HepG2 (cell line): ENCODE data around the gene GPS1. TPM values are rescaled to one million over a fixed set of nuclear protein-coding genes. Genes with fewer than 3 reads are reported as not detected.

Source experiments
- BORCS8-MEF2B ChIP-seq: sonication (generic); formaldehyde crosslinking; IDR thresholded peaks from 2 replicates; pipeline ENCODE4 v1.8.0; 2022; ENCODE audit warnings: mild to moderate bottlenecking, missing genetic modification reagents
- BRCA1 ChIP-seq: sonication (generic); formaldehyde crosslinking; IDR thresholded peaks from 2 replicates; pipeline ENCODE4 v1.4.0; 2020; ENCODE audit warnings: missing genetic modification reagents
- DR1 ChIP-seq: sonication (generic); formaldehyde crosslinking; IDR thresholded peaks from 2 replicates; pipeline ENCODE4 v1.8.0; 2021; ENCODE audit warnings: mild to moderate bottlenecking, missing genetic modification reagents, inconsistent platforms
- ETV5 ChIP-seq: IDR thresholded peaks from 2 replicates; pipeline ENCODE4 v1.6.1; 2018; ENCODE audit warnings: missing biosample characterization, missing genetic modification reagents, inconsistent platforms, borderline replicate concordance
- GABPA ChIP-seq, 2 experiments: IDR thresholded peaks; 2 replicates each; pipeline ENCODE4 v1.6.1; 2011 to 2016; ENCODE audit warnings: low read depth in 2 of 2, low read length in 1 of 2, missing biosample characterization in 1 of 2, missing genetic modification characterization in 1 of 2
- GLI4 ChIP-seq: sonication (generic); formaldehyde crosslinking; IDR thresholded peaks from 2 replicates; pipeline ENCODE4 v1.5.1; 2020; ENCODE audit warnings: missing genetic modification reagents, mild to moderate bottlenecking, moderate library complexity, borderline replicate concordance
- KAT2B ChIP-seq: fragments of 150-350 bp; IDR thresholded peaks from 2 replicates; pipeline ENCODE4 v1.6.1; 2014; ENCODE audit warnings: low read depth, low read length, borderline replicate concordance
- MEIS2 ChIP-seq: sonication (generic); formaldehyde crosslinking; IDR thresholded peaks from 2 replicates; pipeline ENCODE4 v1.9.0; 2021; ENCODE audit warnings: mild to moderate bottlenecking, missing genetic modification reagents
- MYC ChIP-seq: sonication (generic); formaldehyde crosslinking; IDR thresholded peaks from 2 replicates; pipeline ENCODE4 v1.9.0; 2021; ENCODE audit warnings: missing genetic modification reagents, borderline replicate concordance
- SP2 ChIP-seq: sonication (generic); formaldehyde crosslinking; IDR thresholded peaks from 2 replicates; pipeline ENCODE4 v1.5.1; 2020; ENCODE audit warnings: mild to moderate bottlenecking, missing genetic modification reagents
- SP4 ChIP-seq: sonication (generic); formaldehyde crosslinking; IDR thresholded peaks from 2 replicates; pipeline ENCODE4 v1.8.1; 2023; ENCODE audit warnings: mild to moderate bottlenecking, missing genetic modification reagents
- ZIK1 ChIP-seq: sonication (generic); formaldehyde crosslinking; IDR thresholded peaks from 2 replicates; pipeline ENCODE4 v1.5.0; 2020; ENCODE audit warnings: mild to moderate bottlenecking, low read depth, missing genetic modification reagents, borderline replicate concordance
- ZKSCAN1 ChIP-seq: fragments of 150-350 bp; IDR thresholded peaks from 2 replicates; pipeline ENCODE4 v1.6.1; 2014; ENCODE audit warnings: low read length
- ZNF263 ChIP-seq: sonication (generic); formaldehyde crosslinking; IDR thresholded peaks from 2 replicates; pipeline ENCODE4 v1.4.0; 2020; ENCODE audit warnings: missing genetic modification reagents
- ZNF790 ChIP-seq: sonication (generic); formaldehyde crosslinking; IDR thresholded peaks from 2 replicates; pipeline ENCODE4 v1.8.0; 2022; ENCODE audit warnings: missing genetic modification reagents, mild to moderate bottlenecking, borderline replicate concordance
- polyA plus RNA-seq, 8 experiments: library from polyadenylated mRNA; depleted of rRNA in 3 of 8; stranded (reverse) in 7 of 8; unstranded in 1 of 8; fragments of >200 nt; fragmentation: Illumina TruSeq in 4 of 8; extraction: Trizol in 4 of 8; gene quantifications; 2 replicates each; pipeline versions ENCODE4 v1.2.1 to v1.2.3, GENCODE V29; 2011 to 2016; ENCODE audit warnings: low read depth in 4 of 8, missing spikeins in 1 of 8, mixed read lengths in 1 of 8; ENCODE audit not compliant: insufficient read depth in 1 of 8
- total RNA-seq, 5 experiments: library from RNA; depleted of rRNA; stranded (reverse); fragments of >200 nt; fragmentation: Illumina TruSeq; extraction: Trizol; gene quantifications; 2 replicates each; pipeline ENCODE4 v1.2.3, GENCODE V29; 2016; ENCODE audit warnings: low read depth in 1 of 5
- TF ChIP-seq, protein P1 (sequence below): sonication (generic); formaldehyde crosslinking; IDR thresholded peaks from 2 replicates; pipeline ENCODE4 v1.9.0; 2022; ENCODE audit warnings: missing genetic modification reagents, mild to moderate bottlenecking, borderline replicate concordance
- TF ChIP-seq, protein P2 (sequence below): sonication (generic); formaldehyde crosslinking; IDR thresholded peaks from 2 replicates; pipeline ENCODE4 v1.9.0; 2021; ENCODE audit warnings: missing genetic modification reagents, borderline replicate concordance
- TF ChIP-seq, protein P3 (sequence below): sonication (generic); formaldehyde crosslinking; IDR thresholded peaks from 2 replicates; pipeline ENCODE4 v1.4.0; 2020; ENCODE audit warnings: missing genetic modification reagents
- TF ChIP-seq, protein P4 (sequence below): sonication (generic); formaldehyde crosslinking; IDR thresholded peaks from 2 replicates; pipeline ENCODE4 v1.4.0; 2020; ENCODE audit warnings: mild to moderate bottlenecking, missing genetic modification reagents
- TF ChIP-seq, protein P5 (sequence below): sonication (generic); formaldehyde crosslinking; conservative IDR thresholded peaks from 2 replicates; pipeline ENCODE4 v1.4.0; 2020; ENCODE audit warnings: missing genetic modification reagents

The GPS1 gene
- total and polyA plus RNA-seq, 2 of the 13 experiments (the other 11 are each of a cell fraction or from before 2014, with no cell fraction given): 124 to 128 TPM

DNA sequence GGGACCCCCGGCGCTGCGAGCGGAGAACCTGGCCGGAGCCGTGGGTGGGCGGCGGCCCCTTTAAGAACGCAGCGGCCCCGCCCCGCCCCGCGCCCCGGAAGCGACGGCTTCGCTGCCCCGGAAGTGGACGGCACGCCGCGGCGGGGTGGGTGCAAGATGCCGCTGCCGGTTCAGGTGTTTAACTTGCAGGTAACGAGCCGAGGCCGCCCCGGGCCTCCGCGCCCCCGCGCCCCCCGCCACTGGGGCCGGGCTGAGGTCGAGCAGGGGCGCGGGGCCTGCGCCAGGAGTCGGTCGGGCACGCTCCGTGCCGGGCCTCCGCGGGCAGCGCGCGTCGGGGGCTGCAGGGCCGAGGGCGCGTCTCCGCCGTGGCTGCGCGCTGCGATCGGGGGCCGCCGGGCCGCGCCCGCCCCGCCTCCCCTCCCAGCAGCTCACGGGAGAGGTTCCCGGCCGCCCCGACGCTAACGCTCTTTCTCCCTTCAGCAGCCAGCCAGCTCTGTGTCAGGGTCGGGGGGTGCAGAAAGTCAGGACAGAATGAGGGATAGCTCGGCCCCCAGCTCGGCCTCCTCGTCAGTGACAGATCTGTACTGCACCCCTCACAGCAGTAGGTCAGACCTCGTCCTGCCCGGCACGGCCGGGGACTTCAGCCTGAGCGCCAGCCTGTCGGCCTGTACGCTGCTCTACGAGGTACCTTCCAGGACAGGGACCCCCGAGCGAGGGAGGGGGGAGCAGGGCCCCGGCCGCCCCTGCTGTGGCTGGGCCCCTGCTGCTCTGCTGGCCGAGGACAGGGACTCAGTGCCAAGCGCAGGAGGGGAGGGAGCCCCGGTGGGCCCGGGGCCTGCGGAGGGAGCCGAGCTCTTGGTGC, at the start of gene GPS1, which contains the start of gene RFNG (continued):
- no peak for TF ChIP-seq GABPA (IDR thresholded peaks at IDR 0.05; ENCODE audit: low read depth, low read length)
- peak; percentile 88 for TF ChIP-seq GABPA (CRISPR knock-in tag; IDR thresholded peaks at IDR 0.05; ENCODE audit: low read depth)
- TF ChIP-seq BORCS8-MEF2B (CRISPR knock-in tag): peak; percentile 3; the same call in 1 of the 2 replicates
- TF ChIP-seq ZNF790 (CRISPR knock-in tag): peak; percentile 41; the same call in 1 of the 2 replicates
- TF ChIP-seq, protein P1, sequence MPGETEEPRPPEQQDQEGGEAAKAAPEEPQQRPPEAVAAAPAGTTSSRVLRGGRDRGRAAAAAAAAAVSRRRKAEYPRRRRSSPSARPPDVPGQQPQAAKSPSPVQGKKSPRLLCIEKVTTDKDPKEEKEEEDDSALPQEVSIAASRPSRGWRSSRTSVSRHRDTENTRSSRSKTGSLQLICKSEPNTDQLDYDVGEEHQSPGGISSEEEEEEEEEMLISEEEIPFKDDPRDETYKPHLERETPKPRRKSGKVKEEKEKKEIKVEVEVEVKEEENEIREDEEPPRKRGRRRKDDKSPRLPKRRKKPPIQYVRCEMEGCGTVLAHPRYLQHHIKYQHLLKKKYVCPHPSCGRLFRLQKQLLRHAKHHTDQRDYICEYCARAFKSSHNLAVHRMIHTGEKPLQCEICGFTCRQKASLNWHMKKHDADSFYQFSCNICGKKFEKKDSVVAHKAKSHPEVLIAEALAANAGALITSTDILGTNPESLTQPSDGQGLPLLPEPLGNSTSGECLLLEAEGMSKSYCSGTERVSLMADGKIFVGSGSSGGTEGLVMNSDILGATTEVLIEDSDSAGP (CRISPR knock-in tag): peak; percentile 99
- TF ChIP-seq, protein P2, sequence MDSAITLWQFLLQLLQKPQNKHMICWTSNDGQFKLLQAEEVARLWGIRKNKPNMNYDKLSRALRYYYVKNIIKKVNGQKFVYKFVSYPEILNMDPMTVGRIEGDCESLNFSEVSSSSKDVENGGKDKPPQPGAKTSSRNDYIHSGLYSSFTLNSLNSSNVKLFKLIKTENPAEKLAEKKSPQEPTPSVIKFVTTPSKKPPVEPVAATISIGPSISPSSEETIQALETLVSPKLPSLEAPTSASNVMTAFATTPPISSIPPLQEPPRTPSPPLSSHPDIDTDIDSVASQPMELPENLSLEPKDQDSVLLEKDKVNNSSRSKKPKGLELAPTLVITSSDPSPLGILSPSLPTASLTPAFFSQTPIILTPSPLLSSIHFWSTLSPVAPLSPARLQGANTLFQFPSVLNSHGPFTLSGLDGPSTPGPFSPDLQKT (CRISPR knock-in tag): no peak
- TF ChIP-seq, protein P3, sequence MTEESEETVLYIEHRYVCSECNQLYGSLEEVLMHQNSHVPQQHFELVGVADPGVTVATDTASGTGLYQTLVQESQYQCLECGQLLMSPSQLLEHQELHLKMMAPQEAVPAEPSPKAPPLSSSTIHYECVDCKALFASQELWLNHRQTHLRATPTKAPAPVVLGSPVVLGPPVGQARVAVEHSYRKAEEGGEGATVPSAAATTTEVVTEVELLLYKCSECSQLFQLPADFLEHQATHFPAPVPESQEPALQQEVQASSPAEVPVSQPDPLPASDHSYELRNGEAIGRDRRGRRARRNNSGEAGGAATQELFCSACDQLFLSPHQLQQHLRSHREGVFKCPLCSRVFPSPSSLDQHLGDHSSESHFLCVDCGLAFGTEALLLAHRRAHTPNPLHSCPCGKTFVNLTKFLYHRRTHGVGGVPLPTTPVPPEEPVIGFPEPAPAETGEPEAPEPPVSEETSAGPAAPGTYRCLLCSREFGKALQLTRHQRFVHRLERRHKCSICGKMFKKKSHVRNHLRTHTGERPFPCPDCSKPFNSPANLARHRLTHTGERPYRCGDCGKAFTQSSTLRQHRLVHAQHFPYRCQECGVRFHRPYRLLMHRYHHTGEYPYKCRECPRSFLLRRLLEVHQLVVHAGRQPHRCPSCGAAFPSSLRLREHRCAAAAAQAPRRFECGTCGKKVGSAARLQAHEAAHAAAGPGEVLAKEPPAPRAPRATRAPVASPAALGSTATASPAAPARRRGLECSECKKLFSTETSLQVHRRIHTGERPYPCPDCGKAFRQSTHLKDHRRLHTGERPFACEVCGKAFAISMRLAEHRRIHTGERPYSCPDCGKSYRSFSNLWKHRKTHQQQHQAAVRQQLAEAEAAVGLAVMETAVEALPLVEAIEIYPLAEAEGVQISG: peak; percentile 84
- TF ChIP-seq MEIS2: peak; percentile 21; the same call in 1 of the 2 replicates
- peak; percentile 73 for TF ChIP-seq SP2 (CRISPR knock-in tag)
- TF ChIP-seq SP4 (CRISPR knock-in tag): peak; percentile 26
- TF ChIP-seq GLI4 (CRISPR knock-in tag): no peak
- TF ChIP-seq, protein P4, sequence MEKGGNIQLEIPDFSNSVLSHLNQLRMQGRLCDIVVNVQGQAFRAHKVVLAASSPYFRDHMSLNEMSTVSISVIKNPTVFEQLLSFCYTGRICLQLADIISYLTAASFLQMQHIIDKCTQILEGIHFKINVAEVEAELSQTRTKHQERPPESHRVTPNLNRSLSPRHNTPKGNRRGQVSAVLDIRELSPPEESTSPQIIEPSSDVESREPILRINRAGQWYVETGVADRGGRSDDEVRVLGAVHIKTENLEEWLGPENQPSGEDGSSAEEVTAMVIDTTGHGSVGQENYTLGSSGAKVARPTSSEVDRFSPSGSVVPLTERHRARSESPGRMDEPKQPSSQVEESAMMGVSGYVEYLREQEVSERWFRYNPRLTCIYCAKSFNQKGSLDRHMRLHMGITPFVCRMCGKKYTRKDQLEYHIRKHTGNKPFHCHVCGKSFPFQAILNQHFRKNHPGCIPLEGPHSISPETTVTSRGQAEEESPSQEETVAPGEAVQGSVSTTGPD: no peak
- TF ChIP-seq, protein P5, sequence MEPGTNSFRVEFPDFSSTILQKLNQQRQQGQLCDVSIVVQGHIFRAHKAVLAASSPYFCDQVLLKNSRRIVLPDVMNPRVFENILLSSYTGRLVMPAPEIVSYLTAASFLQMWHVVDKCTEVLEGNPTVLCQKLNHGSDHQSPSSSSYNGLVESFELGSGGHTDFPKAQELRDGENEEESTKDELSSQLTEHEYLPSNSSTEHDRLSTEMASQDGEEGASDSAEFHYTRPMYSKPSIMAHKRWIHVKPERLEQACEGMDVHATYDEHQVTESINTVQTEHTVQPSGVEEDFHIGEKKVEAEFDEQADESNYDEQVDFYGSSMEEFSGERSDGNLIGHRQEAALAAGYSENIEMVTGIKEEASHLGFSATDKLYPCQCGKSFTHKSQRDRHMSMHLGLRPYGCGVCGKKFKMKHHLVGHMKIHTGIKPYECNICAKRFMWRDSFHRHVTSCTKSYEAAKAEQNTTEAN (CRISPR knock-in tag): 0 out of 2 replicates have a peak, but pooled peaks have one; percentile 7
- no peak for TF ChIP-seq ZIK1 (CRISPR knock-in tag)
- peak; percentile 65; the same call in 1 of the 2 replicates for TF ChIP-seq DR1 (CRISPR knock-in tag)
- TF ChIP-seq MYC (CRISPR knock-in tag): peak; percentile 34; the same call in 1 of the 2 replicates
- peak; percentile 44; the same call in 1 of the 2 replicates for TF ChIP-seq ETV5 (CRISPR knock-in tag)
- TF ChIP-seq KAT2B: no peak
- TF ChIP-seq ZNF263 (CRISPR knock-in tag): 0 out of 2 replicates have a peak, but pooled peaks have one; percentile 48
- TF ChIP-seq BRCA1 (CRISPR knock-in tag): no peak
- no peak for TF ChIP-seq ZKSCAN1
